GM19372 (cell line): ENCODE data around the gene CTNNA3.
"Not testable (repeated sequence)": the region's sequence is repeated elsewhere in the genome, so short reads cannot be mapped to it uniquely, and the experiment has no call there.

Source experiments
- ATAC-seq: cut with Tn5 transposase; IDR thresholded peaks from one replicate; pipeline ENCODE4 v1.9.1; 2021; ENCODE audit warnings: mild to moderate bottlenecking, low read depth, moderate library complexity; ENCODE audit not compliant: unreplicated experiment

CTNNA3 gene

GRCh38 chr10:67696029-67696428, at the start of gene CTNNA3:
CTNNA3 (minus strand) TSS chr10:67696195.
- no peak for ATAC-seq

- no peak for ATAC-seq
Observed at GRCh38 chr10:67735430-67735829, 39.4 kb upstream of the CTNNA3 start.

GRCh38 chr10:67733511-67733910, 37.5 kb upstream of the CTNNA3 start:
- ATAC-seq, result no peak

- ATAC-seq, result no peak
Observed at GRCh38 chr10:67725567-67725966, 29.6 kb upstream of the CTNNA3 start.

- ATAC-seq, result no peak
Observed at GRCh38 chr10:67723601-67724000, 27.6 kb upstream of the CTNNA3 start.

GRCh38 chr10:67722113-67722512, 26.1 kb upstream of the CTNNA3 start:
- ATAC-seq, result no peak

- ATAC-seq, result not testable (repeated sequence)
Observed at GRCh38 chr10:67716455-67716854, 20.5 kb upstream of the CTNNA3 start.

- ATAC-seq, result no peak
Observed at GRCh38 chr10:67705921-67706320, 9.9 kb upstream of the CTNNA3 start.

GRCh38 chr10:67699613-67700270, 3.7 kb upstream of the CTNNA3 start:
- not testable (repeated sequence) for ATAC-seq

GRCh38 chr10:67698164-67698563, 2.2 kb upstream of the CTNNA3 start:
- ATAC-seq, result no peak

GRCh38 chr10:67697724-67698131, 1.7 kb upstream of the CTNNA3 start:
- peak; percentile 75 for ATAC-seq

- no peak for ATAC-seq
Observed at GRCh38 chr10:67696679-67697078, 684 bp upstream of the CTNNA3 start.

GRCh38 chr10:67695555-67695954, 440 bp downstream of the CTNNA3 start:
- no peak for ATAC-seq

- ATAC-seq, result not testable (repeated sequence)
Observed at GRCh38 chr10:67691861-67692260, 4.1 kb downstream of the CTNNA3 start.

- ATAC-seq, result not testable (repeated sequence)
Observed at GRCh38 chr10:67690540-67690939, 5.5 kb downstream of the CTNNA3 start.

GRCh38 chr10:67684140-67684539, 11.9 kb downstream of the CTNNA3 start:
- not testable (repeated sequence) for ATAC-seq

GRCh38 chr10:67678335-67678974, 17.5 kb downstream of the CTNNA3 start:
- ATAC-seq, result no peak

- ATAC-seq, result no peak
Observed at GRCh38 chr10:67676208-67676825, 19.7 kb downstream of the CTNNA3 start.

GRCh38 chr10:67670401-67670800, 25.6 kb downstream of the CTNNA3 start:
- ATAC-seq, result no peak

- ATAC-seq, result no peak
Observed at GRCh38 chr10:67669978-67670377, 26.0 kb downstream of the CTNNA3 start.

GRCh38 chr10:67668448-67668847, 27.5 kb downstream of the CTNNA3 start:
- no peak for ATAC-seq

- no peak for ATAC-seq
Observed at GRCh38 chr10:67667035-67667425, 29.0 kb downstream of the CTNNA3 start.
